Amniotic stem cell (primary cell): Measurements from ENCODE around the gene SAMD13.
"Not testable (repeated sequence)": the region's sequence is repeated elsewhere in the genome, so short reads cannot be mapped to it uniquely, and the experiment has no call there.

Experiments
- DNase-seq: peaks from one replicate; lab custom pipeline; 2025; lab: John Stamatoyannopoulos, UW

The SAMD13 gene

DNA sequence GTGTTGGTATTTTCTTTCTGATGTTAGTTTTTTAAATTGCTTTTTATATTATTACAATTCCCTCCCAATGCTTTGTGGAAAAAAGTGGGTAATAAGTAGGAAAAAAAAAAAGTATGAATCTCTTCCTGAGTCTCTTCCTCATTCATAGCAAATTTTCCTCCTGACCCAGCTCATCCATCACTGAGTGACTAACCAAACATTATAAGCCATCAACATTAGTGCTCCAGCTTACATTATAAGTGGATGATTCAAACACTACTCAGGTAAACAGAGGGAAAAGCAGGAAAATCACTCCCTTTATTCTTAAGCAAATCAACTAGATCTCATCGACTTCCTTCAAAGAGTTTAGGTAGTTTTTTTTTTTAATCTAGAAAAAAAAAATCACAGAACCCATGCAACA, 15.4 kb upstream of the SAMD13 start:
- no peak for DNase-seq

DNA sequence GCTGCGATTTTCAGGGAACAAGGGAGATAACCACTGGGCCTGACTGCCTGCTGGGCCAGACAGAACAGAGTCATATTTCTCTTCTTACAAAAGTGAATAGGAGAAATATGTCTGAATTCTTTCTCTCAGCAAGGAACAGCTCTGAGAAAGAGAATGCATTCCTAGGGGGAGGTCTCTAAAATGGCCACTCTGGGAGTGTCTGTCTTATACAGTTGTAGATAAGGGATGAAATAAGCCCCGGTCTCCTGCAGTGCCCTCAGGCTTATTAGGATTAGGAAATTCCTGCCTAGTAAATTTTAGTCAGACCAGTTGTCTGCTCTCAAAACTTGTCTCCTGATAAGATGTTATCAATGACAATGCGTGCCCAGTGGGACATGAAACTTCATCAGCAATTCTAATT, 14.1 kb upstream of the SAMD13 start:
- DNase-seq, result not testable (repeated sequence)

DNA sequence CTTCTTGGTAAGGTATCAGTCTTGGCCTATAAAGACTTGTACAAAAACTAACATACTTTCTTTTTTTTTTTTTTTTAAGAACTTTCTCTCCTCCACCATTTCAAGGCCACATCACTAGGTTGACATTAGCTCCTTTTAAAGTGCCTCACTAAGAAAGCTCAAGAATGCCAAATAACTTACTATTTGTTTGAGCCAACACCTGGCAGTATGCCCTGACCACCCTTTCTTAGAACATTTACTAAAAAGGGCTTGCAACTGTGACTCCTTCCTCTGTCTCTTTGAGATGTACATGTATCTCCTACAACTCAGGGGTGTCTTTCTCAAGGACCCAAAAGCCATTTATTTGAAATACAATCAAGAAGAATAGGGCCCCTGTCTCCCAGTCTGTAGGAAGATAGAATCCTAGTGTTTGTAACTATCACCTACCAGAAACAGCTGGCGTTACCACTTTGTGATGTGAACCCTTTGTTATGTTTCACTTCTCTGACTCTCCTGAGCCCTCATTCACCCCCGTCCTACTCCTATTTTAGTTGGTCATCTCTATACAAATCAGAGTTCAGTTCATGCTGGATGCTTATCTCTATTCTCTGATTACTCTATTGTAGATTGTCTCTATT, 12.2 kb upstream of the SAMD13 start:
- no peak for DNase-seq

- no peak for DNase-seq
Observed at GRCh38 chr1:84291882-84292655, 9.4 kb upstream of the SAMD13 start.

- no peak for DNase-seq
Observed at GRCh38 chr1:84293766-84294165, 7.7 kb upstream of the SAMD13 start.

- DNase-seq, result no peak
Observed at GRCh38 chr1:84294751-84295150, 6.8 kb upstream of the SAMD13 start.

DNA sequence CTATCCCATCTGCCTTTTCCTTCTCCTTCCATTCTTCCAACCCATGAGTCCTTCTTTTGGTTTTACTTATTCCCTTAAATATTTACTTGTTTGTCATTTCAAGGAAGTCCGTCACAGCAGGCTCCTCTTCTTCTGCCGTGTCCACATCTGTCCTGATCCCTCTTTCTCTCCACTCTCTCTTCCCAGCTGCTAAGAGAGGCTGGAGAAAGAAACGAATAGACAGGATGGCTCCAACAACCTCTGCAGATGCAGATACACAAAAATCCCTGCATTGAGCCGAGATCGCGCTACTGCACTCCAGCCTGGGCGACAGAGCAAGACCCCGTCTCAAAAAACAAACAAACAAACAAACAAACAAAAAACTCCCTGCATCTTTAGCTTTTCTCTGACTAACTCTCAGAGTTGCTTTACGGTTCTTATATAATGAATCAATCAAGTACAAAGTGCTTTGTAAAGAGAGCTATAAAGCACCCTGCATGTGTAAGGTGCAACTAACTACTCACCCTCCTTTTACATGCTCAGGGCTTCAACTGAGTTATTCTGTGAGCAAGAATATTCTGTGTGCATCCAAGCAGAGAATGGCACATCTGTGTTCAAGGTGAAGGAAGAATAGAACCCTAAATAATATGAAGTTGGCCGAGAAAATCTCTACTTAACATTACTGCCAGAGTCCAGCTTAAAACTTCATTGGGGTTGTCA, 3.8 kb upstream of the SAMD13 start:
- no peak for DNase-seq

- DNase-seq, result no peak
Observed at GRCh38 chr1:84298328-84298683, 3.2 kb upstream of the SAMD13 start.

DNA sequence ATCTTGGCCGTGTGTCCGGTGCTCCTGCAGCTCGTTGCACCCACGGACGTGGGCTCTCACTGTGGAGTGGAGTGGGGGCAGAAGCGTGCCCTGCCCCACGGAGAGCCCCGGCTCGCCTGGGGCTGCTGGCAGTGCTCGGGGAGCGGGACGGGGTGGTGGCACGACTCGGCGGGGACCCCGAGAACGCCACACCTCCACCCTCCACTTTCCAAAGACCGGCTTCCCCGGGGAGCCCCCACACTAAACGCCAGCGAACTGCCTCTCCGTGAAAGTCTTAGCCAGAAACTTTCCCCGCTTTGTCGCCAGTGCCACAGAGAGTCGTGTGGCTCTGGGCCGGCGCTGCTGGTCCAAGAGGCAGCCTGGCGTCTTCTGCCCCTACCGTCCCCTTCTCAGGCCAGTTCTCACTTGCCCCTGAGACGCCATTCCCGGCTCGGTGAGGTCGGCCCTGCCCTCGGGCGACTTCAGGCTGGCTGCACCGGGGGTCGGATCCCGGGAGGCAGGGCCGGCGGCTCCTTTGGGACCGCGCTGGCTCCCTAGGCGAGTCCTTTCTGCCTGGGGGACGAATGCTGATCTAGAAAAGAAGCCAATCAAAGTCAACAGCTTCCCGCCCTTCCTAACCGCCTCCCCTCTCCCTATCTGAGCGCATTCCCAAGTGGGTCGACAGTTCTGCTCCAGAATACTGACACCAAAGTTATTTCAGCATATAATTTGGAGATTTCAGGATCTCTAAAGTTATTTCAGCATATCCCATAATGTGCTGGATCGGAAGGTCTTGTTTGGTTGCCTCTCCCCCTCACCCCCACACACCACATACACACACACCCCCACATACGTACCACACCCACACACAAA, 2.6 kb upstream of the SAMD13 start:
- no peak for DNase-seq

DNA sequence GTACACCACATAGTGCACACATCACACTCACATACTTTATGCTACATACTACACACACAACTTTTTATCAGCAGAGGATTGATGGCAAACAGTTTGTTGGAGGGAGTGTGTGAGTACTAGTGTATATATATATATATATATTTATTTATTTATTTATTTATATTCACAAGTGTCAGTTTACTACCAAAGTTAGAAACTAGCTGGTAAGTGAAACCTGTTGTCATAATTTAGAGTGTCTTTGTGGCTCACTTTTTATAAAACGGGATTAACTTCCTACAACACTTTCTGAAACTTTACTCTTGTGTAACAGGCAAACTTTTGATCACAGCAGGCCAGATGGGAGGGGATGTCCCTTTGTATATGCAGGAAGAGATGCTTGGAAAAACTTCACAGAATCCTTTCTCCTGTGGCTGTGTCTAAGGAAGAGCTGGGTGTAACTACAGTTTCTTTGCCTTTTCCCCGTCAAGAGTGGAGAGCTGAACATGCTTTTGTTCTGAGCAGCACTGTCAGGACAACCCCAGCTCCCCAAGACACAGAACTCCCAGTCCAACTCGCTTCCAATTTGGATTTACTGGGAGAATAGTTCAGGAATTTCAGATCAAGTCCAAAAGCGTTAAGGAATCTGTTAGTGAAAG, 1.9 kb upstream of the SAMD13 start:
- DNase-seq, result no peak

GRCh38 chr1:84300501-84300900, 1.0 kb upstream of the SAMD13 start:
- no peak for DNase-seq

DNA sequence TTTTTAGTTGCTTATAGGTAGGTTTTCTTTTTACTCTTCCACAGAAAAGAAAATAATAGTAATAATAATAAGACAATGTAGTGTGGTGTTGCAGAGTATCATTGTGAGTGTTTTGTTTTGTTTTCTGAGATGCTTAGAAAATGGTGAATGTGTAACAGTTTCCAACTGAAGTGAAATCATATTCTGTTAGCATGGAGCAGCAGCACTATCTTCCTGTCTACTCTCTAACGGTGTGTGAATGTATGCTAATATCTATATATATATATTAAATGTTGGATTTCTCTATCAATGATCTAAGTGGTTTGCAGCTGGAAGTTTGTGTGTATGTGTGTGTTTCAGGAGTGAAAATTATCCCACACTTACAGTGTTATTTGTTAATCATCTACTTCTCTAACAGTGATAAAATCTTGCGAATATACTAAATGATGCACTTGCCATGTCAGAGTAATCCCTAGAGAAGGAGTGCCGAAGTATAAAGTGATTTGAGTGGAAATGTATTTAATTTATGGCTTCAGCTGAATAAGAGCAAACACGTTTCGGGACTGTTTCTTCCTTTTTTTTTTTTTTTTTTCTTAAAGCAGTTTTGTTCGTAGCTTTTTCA, 377 bp downstream of the SAMD13 start:
- DNase-seq, result no peak

GRCh38 chr1:84303314-84303830, 1.9 kb downstream of the SAMD13 start:
- no peak for DNase-seq

DNA sequence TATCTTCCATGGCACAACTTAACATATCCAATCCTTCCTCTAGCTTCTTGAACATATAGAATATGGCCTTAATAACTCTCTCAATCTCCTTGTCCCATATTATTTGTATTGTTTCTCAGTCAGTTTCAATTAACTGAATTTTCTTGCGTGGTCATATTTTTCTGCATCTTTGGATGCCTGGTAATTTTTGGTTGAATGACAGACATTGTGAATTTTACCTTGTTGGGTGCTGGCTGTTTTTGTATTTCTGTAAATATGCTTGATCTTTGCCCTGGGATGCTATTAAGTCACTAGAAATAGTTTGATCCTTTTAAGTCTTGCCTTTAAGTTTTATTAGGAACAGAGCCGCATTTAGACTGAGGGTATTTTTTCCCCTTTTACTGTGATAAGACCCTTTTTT, 5.9 kb downstream of the SAMD13 start:
- DNase-seq, result no peak

DNA sequence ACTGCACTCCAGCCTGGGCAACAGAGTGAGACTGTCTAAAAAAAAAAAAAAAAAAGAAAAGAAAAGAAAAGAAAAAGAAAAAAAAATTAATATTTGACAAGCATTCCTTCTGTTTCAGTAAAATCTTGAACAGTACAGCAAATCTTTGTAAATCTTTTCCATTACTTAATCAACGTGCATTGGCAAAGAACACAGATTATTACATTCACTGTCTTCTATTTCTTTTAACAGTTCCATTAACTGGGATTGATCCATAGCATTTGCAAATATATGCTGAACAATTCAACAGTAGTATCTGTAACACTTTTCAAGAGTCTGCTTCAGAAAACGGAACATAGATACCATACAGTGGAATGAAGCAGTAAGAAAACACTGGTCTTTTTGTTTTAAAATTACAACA, 9.8 kb downstream of the SAMD13 start:
- DNase-seq, result no peak

- no peak for DNase-seq
Observed at GRCh38 chr1:84319662-84320061, 18.2 kb downstream of the SAMD13 start.

- no peak for DNase-seq
Observed at GRCh38 chr1:84327830-84328229, 26.3 kb downstream of the SAMD13 start.

DNA sequence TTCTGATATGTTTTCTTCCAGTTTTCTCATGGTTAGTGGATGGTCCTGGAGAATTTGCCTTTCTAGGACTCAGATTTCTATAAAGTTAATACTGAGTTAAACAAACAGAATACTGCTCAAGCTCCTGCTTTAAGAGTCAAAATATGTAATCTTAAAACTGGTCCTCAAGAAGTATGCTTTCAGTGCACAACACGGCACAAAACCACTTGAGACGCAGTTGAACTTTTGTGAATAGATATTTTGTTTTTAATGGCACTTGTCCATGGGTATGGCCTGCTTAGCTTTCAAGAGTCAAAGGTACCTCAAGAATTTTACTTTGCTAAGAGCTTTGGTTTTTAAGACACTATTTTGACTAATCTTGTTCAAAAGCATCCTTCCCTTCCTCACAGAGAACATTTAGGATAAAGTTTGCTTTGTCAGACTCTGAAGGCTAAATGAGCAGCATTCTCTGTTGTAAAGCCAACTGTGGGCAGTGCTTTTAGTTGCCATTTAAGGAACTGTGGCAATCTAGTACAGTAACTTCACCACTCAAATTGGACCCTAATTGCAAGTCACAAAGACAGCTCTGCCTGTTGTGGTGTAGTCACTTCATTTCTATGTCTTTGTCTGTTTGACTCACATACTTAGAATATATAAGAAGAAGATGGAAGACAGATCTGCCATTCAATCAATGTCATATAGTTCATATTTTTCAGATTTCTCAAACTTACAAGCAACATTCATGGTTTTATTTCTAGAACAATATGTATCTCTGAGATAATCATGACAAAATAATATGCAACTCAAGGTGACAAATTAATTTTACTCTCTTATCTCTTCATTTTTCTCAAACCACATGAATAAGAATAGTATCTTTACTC, 28.8 kb downstream of the SAMD13 start:
- DNase-seq, result no peak

DNA sequence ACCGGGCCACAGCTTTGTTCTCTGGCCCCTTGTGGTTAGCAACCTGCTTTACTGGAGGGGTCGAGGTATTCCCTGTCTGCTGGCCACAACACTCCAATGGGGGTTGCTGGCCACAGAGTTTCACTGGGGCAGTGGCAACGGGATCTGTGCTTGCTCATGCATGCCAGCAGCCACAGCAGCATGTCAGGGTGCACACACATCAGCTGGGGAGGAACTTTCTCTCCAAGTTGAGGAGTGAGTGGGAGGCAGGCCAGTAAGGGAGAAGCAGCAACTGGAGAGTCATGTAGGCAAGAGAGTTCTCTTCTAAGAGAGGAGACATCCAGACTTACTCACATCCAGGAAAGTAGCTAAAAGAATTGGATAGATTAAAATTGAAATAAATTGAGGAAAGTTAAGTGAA, 38.0 kb downstream of the SAMD13 start:
- no peak for DNase-seq

GRCh38 chr1:84344286-84344685, 42.8 kb downstream of the SAMD13 start:
- DNase-seq, result no peak
